Subcutaneous adipose tissue (tissue), 4 donors: ENCODE results near the gene ATXN1. TPM values are rescaled to one million over a fixed set of nuclear protein-coding genes. Genes with fewer than 3 reads are reported as not detected.

Experiments
- total RNA-seq, 4 donors: library from RNA; depleted of rRNA; stranded (reverse); fragments of >200 nt; gene quantifications; one replicate each; pipeline ENCODE4 v1.1.0, GENCODE V29; 2016
- TF ChIP-seq, protein P1 (sequence below): fragments of 450-650 bp; IDR thresholded peaks from one replicate; pipeline ENCODE4 v1.5.1; 2016; ENCODE audit warnings: low read depth, mild to moderate bottlenecking, control low read depth, antibody characterized with exemption, moderate library complexity

ATXN1 gene
- total RNA-seq, 4 donors from 2014 or later: 27.1 to 35.6 (median 35.1) TPM

DNA sequence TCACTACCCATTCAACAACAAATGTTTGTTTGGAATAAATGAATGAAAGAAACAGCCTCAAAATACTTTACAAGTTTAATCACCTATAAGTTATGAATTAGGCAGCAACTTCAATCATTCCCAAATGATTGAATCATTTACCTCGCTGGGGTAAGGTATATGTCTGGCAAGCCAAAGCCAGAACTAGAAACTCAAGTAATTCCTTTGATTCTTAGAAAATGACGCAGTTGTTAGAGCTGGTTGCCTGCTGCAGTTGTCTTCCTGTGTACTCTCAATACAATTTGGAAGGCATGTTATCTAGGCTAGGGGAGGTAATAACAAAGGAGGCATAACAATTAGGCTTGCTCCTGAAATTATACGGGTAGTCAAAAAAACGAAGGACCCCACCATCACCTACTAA is 160.6 kb downstream of the ATXN1 start:
- TF ChIP-seq, protein P1, sequence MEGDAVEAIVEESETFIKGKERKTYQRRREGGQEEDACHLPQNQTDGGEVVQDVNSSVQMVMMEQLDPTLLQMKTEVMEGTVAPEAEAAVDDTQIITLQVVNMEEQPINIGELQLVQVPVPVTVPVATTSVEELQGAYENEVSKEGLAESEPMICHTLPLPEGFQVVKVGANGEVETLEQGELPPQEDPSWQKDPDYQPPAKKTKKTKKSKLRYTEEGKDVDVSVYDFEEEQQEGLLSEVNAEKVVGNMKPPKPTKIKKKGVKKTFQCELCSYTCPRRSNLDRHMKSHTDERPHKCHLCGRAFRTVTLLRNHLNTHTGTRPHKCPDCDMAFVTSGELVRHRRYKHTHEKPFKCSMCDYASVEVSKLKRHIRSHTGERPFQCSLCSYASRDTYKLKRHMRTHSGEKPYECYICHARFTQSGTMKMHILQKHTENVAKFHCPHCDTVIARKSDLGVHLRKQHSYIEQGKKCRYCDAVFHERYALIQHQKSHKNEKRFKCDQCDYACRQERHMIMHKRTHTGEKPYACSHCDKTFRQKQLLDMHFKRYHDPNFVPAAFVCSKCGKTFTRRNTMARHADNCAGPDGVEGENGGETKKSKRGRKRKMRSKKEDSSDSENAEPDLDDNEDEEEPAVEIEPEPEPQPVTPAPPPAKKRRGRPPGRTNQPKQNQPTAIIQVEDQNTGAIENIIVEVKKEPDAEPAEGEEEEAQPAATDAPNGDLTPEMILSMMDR: no peak

DNA sequence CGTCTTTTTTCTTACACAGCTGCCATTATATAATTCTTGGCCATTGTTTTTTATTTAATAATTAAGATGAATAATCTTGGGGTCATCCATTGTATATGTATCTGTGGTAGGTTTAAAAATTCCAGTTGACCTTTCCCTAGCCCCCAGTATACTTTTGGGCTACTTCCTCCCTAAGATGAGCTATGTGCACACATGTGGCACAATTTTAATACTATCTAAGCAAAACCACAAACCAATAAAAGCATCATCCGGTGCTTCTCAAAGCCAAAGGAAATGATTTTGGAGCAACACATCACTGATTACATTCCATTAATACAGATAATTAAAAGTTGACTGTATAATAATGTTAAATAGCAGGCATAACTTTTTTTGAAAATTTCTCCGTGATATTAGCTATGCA is 161.2 kb downstream of the ATXN1 start:
- TF ChIP-seq, protein P1: no peak

DNA sequence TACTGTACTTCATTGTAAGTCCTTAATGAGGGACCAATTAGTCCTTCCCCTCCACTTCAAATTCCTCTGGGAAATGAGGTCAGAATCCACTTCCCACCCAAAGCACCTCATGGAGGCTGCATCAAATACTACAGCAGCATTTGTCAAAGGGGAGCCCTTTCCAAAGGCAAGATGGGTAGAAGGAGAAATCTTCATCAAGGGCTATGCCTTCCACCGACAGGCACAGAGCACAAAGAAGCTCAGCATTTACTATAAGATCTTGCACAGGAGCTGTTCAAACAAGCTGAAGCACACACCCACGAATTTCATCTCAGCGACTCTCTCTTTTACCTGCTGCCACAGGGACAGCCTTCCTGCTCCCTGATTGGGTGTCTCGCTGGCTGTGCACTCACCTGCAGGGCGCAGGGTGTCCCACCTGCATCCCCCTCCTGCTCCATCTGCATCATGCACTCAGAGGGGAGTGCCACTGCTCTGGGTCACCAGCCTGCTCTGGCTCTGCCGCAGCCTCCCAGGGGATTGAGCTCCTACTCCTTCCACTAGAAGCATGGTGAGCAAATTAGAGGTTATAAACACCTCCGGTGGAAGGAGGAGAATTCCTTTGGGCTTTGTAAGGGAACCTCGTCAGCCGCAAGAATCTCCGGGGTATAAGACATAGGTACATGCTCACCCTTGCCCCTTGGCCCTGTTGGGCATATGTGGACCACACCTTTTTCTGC is 164.5 kb downstream of the ATXN1 start:
- TF ChIP-seq, protein P1: no peak

DNA sequence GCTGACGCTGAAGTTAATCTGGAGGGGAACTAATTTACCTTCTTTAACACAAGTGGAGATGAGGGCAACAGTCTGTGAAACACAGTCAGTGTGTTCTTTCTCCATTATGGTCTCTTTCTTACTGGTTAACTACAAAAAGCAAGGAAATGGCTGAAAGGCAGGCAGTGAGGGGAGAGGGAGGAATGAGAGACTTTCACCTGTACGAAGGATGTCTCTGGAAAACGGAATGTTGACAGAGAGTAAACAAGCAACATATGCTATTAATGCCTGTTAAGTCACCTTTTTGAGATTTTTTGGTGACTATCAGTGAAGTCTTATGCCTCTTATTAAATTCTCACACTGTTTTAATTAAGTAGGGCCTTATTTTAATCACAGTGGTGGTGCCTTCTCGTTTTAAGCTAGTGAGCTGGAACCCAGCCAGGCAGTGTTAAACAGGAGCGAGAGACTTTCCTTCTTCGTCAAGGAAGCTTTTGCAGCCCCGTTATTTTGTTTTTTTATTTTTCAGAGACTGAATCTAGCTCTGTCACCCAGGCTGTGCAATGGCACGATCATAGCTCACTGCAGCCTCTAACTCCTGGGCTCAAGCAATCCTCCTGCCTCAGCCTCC is 165.6 kb downstream of the ATXN1 start:
- TF ChIP-seq, protein P1: no peak

DNA sequence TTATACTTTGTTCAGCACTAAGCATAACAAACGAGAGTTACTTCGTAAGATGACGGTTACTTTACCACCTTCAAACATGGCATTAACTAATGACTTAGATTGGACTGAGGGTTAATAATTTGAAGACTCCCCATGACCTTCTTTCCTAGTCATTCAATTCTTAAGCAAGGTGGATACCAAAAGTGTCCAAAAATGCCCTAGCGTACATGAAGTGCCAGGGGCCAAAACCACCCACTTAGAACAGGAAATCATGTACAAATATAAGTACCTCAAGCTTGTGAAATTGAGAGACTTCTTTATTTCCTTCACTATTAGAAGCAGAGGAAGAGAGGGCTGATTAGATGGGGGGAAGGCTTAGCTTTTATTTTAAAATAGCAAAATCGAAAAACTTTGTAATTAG is 166.4 kb downstream of the ATXN1 start:
- TF ChIP-seq, protein P1: no peak

DNA sequence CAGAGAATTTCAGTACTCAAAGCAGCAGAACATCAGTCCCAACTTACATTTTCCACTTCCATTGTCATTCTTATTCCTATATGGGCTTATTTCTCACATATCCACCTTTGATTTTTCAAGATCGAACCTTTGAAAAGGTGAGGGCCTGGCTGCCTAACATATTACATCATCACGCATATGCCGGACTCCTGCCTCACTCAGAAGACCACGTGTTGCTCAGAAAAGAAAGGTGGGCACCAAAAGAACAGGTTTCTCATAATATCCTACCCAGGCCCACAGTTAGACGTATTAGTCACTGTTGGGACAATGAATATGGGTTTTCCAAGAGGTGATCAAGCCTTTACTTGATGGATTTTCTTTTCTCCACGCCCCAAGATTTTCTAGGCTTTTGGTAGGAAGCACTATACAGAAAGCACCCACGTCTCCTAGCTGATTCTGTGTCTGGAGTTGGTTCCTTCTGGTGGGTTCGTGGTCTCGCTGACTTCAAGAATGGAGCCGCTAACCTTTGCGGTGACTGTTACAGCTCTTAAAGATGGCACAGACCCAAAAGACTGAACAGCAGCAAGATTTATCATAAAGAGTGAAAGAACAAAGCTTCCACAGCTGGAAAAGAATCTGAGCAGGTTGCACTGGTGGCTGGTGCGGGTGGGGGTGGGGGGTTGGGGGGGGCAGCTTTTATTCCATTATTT is 168.9 kb downstream of the ATXN1 start:
- TF ChIP-seq, protein P1: no peak
